C4-2B (cell line): ENCODE measurements around the gene PML.

Source experiments
- ZFX ChIP-seq: fragments of 450-650 bp; IDR thresholded peaks from 2 replicates; pipeline ENCODE4 v1.6.1; 2017
- TF ChIP-seq, protein P1 (sequence below): fragments of 450-650 bp; conservative IDR thresholded peaks from 2 replicates; pipeline ENCODE4 v1.5.1; 2017; ENCODE audit warnings: mild to moderate bottlenecking

DNA sequence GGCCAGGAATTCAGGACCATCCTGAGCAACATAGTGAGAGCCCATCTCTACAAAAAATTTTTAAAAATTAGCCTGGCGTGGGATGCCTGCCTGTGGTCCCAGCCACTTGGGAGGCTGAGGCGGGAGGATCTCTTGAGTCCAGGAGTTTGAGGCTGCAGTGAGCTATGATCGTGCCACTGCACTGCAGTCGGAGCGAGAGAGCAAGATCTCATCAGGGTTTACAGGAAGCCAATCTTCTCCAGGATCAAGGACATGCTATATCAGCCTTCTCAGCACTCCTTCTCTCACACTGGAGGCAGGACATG lies 2.0 kb upstream of the PML start:
- TF ChIP-seq, protein P1, sequence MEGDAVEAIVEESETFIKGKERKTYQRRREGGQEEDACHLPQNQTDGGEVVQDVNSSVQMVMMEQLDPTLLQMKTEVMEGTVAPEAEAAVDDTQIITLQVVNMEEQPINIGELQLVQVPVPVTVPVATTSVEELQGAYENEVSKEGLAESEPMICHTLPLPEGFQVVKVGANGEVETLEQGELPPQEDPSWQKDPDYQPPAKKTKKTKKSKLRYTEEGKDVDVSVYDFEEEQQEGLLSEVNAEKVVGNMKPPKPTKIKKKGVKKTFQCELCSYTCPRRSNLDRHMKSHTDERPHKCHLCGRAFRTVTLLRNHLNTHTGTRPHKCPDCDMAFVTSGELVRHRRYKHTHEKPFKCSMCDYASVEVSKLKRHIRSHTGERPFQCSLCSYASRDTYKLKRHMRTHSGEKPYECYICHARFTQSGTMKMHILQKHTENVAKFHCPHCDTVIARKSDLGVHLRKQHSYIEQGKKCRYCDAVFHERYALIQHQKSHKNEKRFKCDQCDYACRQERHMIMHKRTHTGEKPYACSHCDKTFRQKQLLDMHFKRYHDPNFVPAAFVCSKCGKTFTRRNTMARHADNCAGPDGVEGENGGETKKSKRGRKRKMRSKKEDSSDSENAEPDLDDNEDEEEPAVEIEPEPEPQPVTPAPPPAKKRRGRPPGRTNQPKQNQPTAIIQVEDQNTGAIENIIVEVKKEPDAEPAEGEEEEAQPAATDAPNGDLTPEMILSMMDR = peak; percentile 41
- TF ChIP-seq ZFX = no peak
